ENCODE results near the gene SFT2D2.

Gene SFT2D2

DNA sequence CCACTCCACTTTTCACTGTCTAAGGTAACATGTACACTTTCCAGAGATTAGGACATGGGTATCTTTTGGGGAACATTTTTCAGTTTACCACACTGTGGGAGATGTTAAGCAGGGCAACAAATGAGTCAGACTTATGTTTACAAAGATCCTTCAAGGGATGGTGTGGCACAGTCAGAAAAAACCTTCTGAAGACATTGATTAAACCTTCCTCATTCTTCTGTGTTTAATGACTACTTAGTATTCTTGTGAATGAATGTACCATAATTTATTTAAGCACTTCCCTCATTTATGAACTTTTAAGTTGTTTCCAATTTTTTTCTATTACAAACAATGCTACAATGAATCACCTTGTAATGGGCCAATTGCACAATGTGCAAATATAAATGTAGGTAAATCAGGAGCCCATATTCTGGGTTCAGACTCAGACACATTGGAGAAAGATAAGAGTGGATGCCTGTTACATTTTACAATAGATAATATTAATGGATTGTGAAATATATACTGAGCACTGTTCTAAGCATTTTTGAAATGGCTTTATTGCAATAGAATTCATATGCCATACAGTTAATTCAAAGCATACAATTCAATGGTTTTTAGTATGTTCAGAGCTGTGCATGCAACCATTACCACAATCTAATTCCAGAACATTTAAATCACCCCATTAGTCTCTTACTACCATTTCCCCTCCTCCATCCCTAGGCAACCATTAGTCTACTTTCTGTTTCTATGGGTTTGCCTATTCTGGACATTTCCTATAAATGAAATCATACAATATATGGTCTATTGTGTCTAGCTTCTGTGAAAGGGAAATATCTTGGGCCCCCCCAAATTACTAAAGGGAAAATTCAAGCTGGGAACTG, 1.9 kb upstream of the SFT2D2 start:
- no peak overlapping the region for H3K9ac ChIP-seq (ENCODE audit: low read length)
- peaks cover 19% of the 10 kb centered on the region for H3K4me1 ChIP-seq (ENCODE audit: control insufficient read depth, insufficient read depth, low read length)
- no peaks in the 10 kb centered on the region for H3K27me3 ChIP-seq (replicated peaks; ENCODE audit: control insufficient read depth, insufficient read depth, low read length)
- H3K36me3 ChIP-seq (ENCODE audit: control insufficient read depth, insufficient read depth, low read length, severe bottlenecking): no peaks in the 10 kb centered on the region
- H3K9me3 ChIP-seq (ENCODE audit: control insufficient read depth, low read length): peaks cover 5% of the 10 kb centered on the region
- no peak overlapping the region for H3K4me3 ChIP-seq (ENCODE audit: low read length)
- DNase-seq (ENCODE audit: low read depth): no peak

DNA sequence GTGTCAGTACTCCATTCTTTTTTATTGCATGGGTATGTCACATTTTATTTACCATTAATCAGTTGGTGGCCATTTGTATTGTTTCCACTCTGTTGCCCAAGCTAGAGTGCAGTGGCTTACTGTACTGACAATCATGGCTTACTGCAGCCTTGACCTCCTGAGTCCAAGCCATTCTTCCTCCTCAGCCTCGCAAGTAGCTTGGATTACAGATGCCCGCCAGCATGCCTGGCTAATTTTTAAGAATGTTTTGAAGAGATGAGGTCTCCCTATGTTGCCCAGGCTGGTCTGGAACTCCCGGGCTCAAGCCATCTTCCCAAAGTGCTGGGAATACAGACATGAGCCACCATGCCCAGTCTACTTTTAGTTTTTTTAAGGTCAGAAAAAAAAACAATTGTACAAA, 813 bp upstream of the SFT2D2 start:
- peaks cover 5% of the 10 kb centered on the region for H3K9me3 ChIP-seq (ENCODE audit: control insufficient read depth, low read length)
- no peaks in the 10 kb centered on the region for H3K27me3 ChIP-seq (replicated peaks; ENCODE audit: control insufficient read depth, insufficient read depth, low read length)
- peaks cover 30% of the 10 kb centered on the region for H3K4me1 ChIP-seq (ENCODE audit: control insufficient read depth, insufficient read depth, low read length)
- H3K9ac ChIP-seq (ENCODE audit: low read length): peak overlapping the region; percentile 95
- H3K4me3 ChIP-seq (ENCODE audit: low read length): peak overlapping the region; percentile 90
- no peak for DNase-seq (ENCODE audit: low read depth)
- no peaks in the 10 kb centered on the region for H3K36me3 ChIP-seq (ENCODE audit: control insufficient read depth, insufficient read depth, low read length, severe bottlenecking)

DNA sequence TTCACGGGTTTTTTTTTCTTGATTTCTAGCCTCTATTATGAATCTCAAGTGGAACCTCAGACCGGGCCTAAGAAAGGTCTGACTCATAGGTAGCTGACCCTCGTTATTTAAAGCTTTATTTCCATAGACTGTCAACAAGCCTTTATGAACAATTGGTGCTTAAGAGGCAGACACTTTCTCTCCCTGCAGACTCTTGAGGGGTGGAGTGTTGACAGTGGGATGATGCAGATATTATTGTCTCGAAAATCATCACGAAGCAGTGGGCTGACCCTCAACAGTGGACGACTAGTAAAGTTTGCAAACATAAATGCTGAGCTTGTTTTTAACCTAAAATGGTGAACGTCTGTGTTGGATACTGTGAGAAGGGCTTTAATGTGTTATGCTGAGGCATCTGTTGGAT, 1.8 kb downstream of the SFT2D2 start:
- Histone ChIP-seq H3K4me3 (ENCODE audit: low read length) (peak overlapping the region; percentile 90), H3K36me3 (ENCODE audit: control insufficient read depth, insufficient read depth, low read length, severe bottlenecking) (peaks cover 16% of the 10 kb centered on the region)

DNA sequence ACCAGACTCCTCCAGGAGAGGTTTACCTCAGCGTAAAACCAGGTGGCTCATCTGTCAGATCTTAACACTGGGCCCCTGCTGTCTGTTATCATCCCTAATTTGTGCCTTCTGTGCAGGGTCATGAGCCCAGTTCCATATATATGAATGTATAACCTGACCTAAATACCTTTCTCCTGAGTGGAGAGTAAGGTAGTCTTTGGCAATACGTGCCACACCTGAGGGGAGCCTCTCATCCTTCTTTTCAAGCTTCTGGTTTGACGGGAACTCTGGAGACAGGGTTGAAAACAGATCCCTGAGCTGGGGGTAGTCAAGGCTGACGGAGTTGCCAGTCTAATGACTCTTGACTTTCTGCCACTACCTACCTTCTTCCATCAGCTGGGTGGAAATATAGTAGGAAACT, 4.1 kb downstream of the SFT2D2 start:
- no peaks in the 10 kb centered on the region for H3K27me3 ChIP-seq (replicated peaks; ENCODE audit: control insufficient read depth, insufficient read depth, low read length)
- no peak overlapping the region for H3K9ac ChIP-seq (ENCODE audit: low read length)
- no peaks in the 10 kb centered on the region for H3K9me3 ChIP-seq (ENCODE audit: control insufficient read depth, low read length)
- peaks cover 51% of the 10 kb centered on the region for H3K4me1 ChIP-seq (ENCODE audit: control insufficient read depth, insufficient read depth, low read length)
- peaks cover 36% of the 10 kb centered on the region for H3K36me3 ChIP-seq (ENCODE audit: control insufficient read depth, insufficient read depth, low read length, severe bottlenecking)
- DNase-seq (ENCODE audit: low read depth): no peak
- peak overlapping the region; percentile 90 for H3K4me3 ChIP-seq (ENCODE audit: low read length)

More for the DNA sequence above, 1.8 kb downstream of the SFT2D2 start:
- peaks cover 45% of the 10 kb centered on the region for H3K4me1 ChIP-seq (ENCODE audit: control insufficient read depth, insufficient read depth, low read length)
- peaks cover 5% of the 10 kb centered on the region for H3K9me3 ChIP-seq (ENCODE audit: control insufficient read depth, low read length)
- H3K9ac ChIP-seq (ENCODE audit: low read length): peak overlapping the region; percentile 95
- DNase-seq (ENCODE audit: low read depth): no peak
- H3K27me3 ChIP-seq (replicated peaks; ENCODE audit: control insufficient read depth, insufficient read depth, low read length): no peaks in the 10 kb centered on the region

DNA sequence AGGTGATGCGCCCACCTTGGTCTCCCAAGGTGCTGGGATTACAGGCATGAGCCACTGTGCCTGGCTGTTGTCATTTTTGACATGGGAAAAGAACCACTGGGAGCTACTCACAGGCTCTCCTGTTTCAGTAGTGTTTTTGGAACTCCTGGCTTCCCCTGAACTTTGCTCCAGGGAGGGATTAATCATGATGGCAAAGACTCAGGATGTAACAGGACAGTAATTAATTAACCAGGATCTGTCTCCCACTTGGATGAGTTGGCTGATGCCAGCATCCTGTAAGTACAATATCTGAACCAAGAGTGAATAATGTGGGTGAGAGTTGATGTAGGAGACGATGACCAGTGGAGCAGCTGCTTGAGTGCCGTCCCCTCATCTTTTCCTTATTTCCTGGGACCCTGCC, 4.9 kb downstream of the SFT2D2 start:
- H3K9me3 ChIP-seq (ENCODE audit: control insufficient read depth, low read length): no peaks in the 10 kb centered on the region
- no peak overlapping the region for H3K9ac ChIP-seq (ENCODE audit: low read length)
- no peaks in the 10 kb centered on the region for H3K27me3 ChIP-seq (replicated peaks; ENCODE audit: control insufficient read depth, insufficient read depth, low read length)
- peaks cover 57% of the 10 kb centered on the region for H3K4me1 ChIP-seq (ENCODE audit: control insufficient read depth, insufficient read depth, low read length)
- no peak overlapping the region for H3K4me3 ChIP-seq (ENCODE audit: low read length)
- no peak for DNase-seq (ENCODE audit: low read depth)
- H3K36me3 ChIP-seq (ENCODE audit: control insufficient read depth, insufficient read depth, low read length, severe bottlenecking): peaks cover 41% of the 10 kb centered on the region

DNA sequence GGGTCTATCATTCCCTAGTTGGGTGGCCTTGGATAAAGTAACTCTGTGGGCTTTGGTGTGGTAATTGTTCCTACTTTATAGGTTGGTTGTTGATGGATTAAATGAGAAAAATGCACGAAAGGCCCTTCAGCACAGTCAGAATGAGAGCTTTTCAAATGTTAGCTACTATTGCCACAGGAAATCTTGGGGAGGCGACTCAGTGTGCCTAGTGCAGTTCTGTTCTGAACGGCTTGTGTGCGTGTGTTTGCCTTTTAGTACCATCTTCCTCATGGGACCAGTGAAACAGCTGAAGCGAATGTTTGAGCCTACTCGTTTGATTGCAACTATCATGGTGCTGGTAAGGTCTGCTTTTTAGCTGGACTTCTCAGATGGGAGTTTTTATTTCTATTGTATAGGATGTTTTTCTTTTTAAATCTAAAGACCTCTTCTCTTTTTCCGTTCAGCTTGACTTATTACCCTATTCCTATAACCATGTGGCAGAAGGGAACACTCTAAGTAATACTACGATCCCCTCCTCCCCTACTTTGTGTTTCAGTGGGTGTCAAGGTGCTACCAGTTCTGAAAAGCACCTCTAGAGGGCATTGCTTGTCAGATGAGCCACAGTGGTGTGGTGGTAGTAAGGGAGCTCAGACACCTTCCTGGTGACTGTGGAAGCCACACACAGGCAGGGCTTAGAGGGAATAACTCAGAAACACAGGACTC, 9.2 kb downstream of the SFT2D2 start:
- H3K9ac ChIP-seq (ENCODE audit: low read length): peak overlapping the region; percentile 40
- H3K9me3 ChIP-seq (ENCODE audit: control insufficient read depth, low read length): no peaks in the 10 kb centered on the region
- H3K36me3 ChIP-seq (ENCODE audit: control insufficient read depth, insufficient read depth, low read length, severe bottlenecking): peaks cover 74% of the 10 kb centered on the region
- peaks cover 44% of the 10 kb centered on the region for H3K4me1 ChIP-seq (ENCODE audit: control insufficient read depth, insufficient read depth, low read length)
- no peaks in the 10 kb centered on the region for H3K27me3 ChIP-seq (replicated peaks; ENCODE audit: control insufficient read depth, insufficient read depth, low read length)
- DNase-seq (ENCODE audit: low read depth): peak; percentile 67
- H3K4me3 ChIP-seq (ENCODE audit: low read length): peak overlapping the region; percentile 8

DNA sequence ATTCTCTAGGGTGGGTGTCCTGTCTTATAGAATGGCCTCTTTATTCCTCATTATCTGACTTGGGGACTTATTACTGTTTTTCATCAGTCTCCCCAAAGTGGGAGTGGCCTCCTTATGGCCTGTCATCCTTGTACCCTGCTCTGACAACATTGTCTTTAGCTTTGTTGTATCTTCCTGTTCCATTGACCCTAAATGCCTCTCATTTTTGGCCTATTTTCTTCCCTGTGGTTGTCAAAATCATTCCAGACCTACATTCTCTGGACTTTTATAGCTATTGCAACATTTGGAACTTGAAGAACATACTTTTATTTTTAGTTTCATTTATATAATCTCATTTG, 9.7 kb downstream of the SFT2D2 start:
- peaks cover 75% of the 10 kb centered on the region for H3K36me3 ChIP-seq (ENCODE audit: control insufficient read depth, insufficient read depth, low read length, severe bottlenecking)
- H3K9ac ChIP-seq (ENCODE audit: low read length): peak overlapping the region; percentile 40
- H3K4me3 ChIP-seq (ENCODE audit: low read length): peak overlapping the region; percentile 8
- no peaks in the 10 kb centered on the region for H3K27me3 ChIP-seq (replicated peaks; ENCODE audit: control insufficient read depth, insufficient read depth, low read length)
- H3K4me1 ChIP-seq (ENCODE audit: control insufficient read depth, insufficient read depth, low read length): peaks cover 40% of the 10 kb centered on the region
- H3K9me3 ChIP-seq (ENCODE audit: control insufficient read depth, low read length): no peaks in the 10 kb centered on the region
- peak; percentile 69 for DNase-seq (ENCODE audit: low read depth)

DNA sequence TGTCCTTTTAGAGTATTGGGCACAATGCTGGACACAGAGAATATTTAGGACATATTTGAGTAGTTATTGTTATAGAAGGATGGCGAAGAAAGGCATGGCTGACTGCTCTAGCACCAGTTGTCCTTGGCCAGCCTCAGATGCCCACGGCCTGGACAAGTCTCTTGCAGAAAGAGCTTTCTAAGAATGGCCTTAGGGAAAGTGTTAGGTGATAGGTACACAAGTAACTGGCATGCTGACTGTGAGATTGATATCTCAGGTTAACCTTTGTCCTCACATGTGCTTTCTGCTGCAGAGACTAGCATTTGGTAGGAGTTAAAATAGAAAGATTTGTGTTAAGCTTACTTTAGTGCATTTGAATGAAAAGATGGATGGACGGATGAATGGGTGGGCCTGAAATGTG, 10.1 kb downstream of the SFT2D2 start:
- Histone ChIP-seq H3K9ac (ENCODE audit: low read length) (peak overlapping the region; percentile 7), H3K4me3 (ENCODE audit: low read length) (peak overlapping the region; percentile 33), H3K27me3 (replicated peaks; ENCODE audit: control insufficient read depth, insufficient read depth, low read length) (no peaks in the 10 kb centered on the region), H3K36me3 (ENCODE audit: control insufficient read depth, insufficient read depth, low read length, severe bottlenecking) (peaks cover 79% of the 10 kb centered on the region), H3K4me1 (ENCODE audit: control insufficient read depth, insufficient read depth, low read length) (peaks cover 36% of the 10 kb centered on the region), H3K9me3 (ENCODE audit: control insufficient read depth, low read length) (no peaks in the 10 kb centered on the region)
- DNase-seq (ENCODE audit: low read depth): no peak

DNA sequence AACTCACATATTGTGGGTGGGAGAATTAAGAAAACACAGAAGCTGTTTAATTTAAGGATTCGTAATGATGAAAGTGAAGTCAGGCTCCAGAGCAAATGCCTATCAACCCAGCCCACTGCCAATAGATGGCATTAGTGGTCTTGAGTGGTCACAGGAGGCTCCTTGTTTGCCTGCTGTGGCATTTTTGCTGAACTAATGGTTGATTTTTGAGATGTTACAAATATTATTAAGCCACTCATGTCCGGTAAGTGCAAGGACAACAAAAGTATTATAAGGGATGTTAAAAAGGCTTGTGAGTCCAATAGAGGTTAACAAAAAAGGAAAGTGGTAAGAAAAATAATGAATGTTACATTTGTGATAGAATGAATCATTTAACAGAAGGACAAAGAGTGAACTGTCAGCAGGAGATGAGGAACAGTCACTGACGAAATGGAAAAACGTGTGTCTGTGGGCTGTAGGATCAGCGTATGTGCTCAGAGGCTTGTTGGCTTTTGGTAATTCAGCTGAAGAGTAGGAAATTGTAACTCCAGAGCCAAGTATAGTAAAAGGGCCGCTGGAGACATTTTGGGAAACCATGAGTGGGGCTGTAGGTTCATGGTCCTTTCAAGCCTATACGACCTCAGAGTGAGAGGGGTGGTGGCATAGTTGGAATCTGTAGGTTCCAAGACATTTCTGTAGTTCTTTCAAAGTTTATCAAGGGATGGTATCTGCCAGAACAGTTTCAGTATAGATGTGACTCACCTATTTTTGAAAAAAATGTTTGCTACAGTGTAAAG, 11.2 kb downstream of the SFT2D2 start:
- H3K36me3 ChIP-seq (ENCODE audit: control insufficient read depth, insufficient read depth, low read length, severe bottlenecking): peaks cover 77% of the 10 kb centered on the region
- DNase-seq (ENCODE audit: low read depth): no peak

DNA sequence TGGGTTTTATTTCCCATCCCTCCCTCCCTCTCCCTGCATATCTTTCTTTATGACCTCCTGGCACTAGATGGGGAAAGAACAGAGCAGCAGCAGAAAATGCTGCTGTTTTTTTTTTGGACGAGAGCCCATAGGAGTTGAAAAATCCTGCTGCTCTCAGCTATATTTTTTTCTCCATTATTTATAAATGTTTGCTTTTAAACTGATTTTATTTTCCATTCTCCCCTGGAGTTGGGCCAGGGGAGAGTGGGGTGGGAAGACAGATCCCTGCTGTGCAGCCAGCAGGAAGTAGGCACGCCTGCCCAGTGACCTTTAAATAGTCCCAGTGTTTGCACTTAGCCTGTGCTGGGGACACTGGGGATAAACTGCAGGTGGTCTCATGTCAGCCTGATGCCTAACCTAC, 17.4 kb downstream of the SFT2D2 start:
- Histone ChIP-seq H3K9me3 (ENCODE audit: control insufficient read depth, low read length) (no peaks in the 10 kb centered on the region), H3K4me3 (ENCODE audit: low read length) (no peak overlapping the region), H3K4me1 (ENCODE audit: control insufficient read depth, insufficient read depth, low read length) (peaks cover 20% of the 10 kb centered on the region), H3K9ac (ENCODE audit: low read length) (peak overlapping the region; percentile 60), H3K27me3 (replicated peaks; ENCODE audit: control insufficient read depth, insufficient read depth, low read length) (no peaks in the 10 kb centered on the region), H3K36me3 (ENCODE audit: control insufficient read depth, insufficient read depth, low read length, severe bottlenecking) (peaks cover 71% of the 10 kb centered on the region)
- DNase-seq (ENCODE audit: low read depth): no peak

More for the DNA sequence above, 11.2 kb downstream of the SFT2D2 start:
- H3K9ac ChIP-seq (ENCODE audit: low read length): no peak overlapping the region
- no peaks in the 10 kb centered on the region for H3K27me3 ChIP-seq (replicated peaks; ENCODE audit: control insufficient read depth, insufficient read depth, low read length)
- peaks cover 28% of the 10 kb centered on the region for H3K4me1 ChIP-seq (ENCODE audit: control insufficient read depth, insufficient read depth, low read length)
- no peak overlapping the region for H3K4me3 ChIP-seq (ENCODE audit: low read length)
- H3K9me3 ChIP-seq (ENCODE audit: control insufficient read depth, low read length): no peaks in the 10 kb centered on the region

DNA sequence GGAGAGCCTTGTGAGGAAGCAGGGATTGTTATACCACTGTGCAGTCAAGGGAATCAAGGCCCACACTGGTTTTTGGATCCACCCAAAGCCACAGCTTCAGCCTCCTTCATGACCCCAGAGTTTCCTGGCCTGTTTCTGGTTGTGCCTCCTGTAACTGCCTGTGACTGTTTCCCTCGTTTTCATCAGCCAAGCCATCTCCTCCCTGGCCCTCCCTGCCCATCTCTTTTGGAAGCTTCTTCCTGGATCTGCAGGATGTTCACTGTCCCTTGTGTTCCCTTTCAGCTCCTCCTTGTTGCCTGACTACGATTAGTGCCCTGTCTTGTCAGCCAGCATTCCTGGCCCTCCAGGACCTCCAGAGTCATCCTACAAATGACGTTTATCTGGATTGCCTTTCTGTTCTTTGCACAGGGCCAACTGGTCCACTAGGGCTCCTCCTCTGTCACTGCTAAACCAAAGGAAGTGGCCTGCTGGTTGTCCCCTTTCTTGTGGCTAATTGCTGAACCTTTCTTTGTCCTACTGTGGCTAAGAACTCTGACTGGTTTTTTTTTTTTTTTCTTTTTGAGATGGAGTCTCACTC, 17.9 kb downstream of the SFT2D2 start:
- DNase-seq (ENCODE audit: low read depth): no peak
- H3K4me1 ChIP-seq (ENCODE audit: control insufficient read depth, insufficient read depth, low read length): peaks cover 20% of the 10 kb centered on the region
- no peaks in the 10 kb centered on the region for H3K9me3 ChIP-seq (ENCODE audit: control insufficient read depth, low read length)
- no peak overlapping the region for H3K4me3 ChIP-seq (ENCODE audit: low read length)
- no peaks in the 10 kb centered on the region for H3K27me3 ChIP-seq (replicated peaks; ENCODE audit: control insufficient read depth, insufficient read depth, low read length)
- H3K9ac ChIP-seq (ENCODE audit: low read length): peak overlapping the region; percentile 60
- peaks cover 67% of the 10 kb centered on the region for H3K36me3 ChIP-seq (ENCODE audit: control insufficient read depth, insufficient read depth, low read length, severe bottlenecking)
